Suprapubic skin (tissue), 4 donors: Measurements from ENCODE around the gene LDB2.
"Not testable (repeated sequence)": the region's sequence is repeated elsewhere in the genome, so short reads cannot be mapped to it uniquely, and the experiment has no call there.

Experiments used
- EP300 ChIP-seq: sonication (generic); formaldehyde crosslinking; IDR thresholded peaks from one replicate; pipeline ENCODE4 v1.6.1; 2017; ENCODE audit warnings: antibody characterized with exemption
- POLR2A ChIP-seq, 2 donors: fragments of 450-650 bp; IDR thresholded peaks; one replicate each; pipeline ENCODE4 v1.6.1; 2017; ENCODE audit warnings: antibody characterized with exemption in 2 of 2, mild to moderate bottlenecking in 2 of 2, moderate library complexity in 2 of 2
- POLR2AphosphoS5 ChIP-seq, 3 donors: sonication (generic); formaldehyde crosslinking; IDR thresholded peaks; one replicate each; pipeline ENCODE4 v1.6.1; 2017; ENCODE audit warnings: antibody characterized with exemption in 3 of 3
- TF ChIP-seq, protein P1 (sequence below), 2 donors: fragments of 200-600 bp in 1 of 2; fragments of 450-650 bp in 1 of 2; sonication (generic) in 1 of 2; IDR thresholded peaks; one replicate each; pipeline ENCODE4 v1.5.1; 2016 to 2019; ENCODE audit warnings: antibody characterized with exemption in 2 of 2, mild to moderate bottlenecking in 1 of 2, moderate library complexity in 1 of 2

DNA sequence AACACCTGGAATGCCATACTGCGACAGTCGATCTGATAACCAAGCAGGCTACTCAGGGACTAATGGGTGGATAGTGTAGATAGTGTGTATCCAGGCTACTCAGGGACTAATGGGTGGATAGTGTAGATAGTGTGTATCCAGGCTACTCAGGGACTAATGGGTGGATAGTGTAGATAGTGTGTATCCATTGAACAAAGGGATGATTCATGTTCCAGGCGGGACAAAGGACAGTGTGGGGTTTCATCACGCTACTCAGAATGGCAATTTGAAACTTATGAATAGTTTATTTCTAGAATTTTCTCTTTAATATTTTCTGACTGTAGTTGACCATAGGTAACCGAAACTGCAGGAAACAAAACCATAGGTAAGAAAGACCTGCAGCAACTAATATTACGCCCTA is 374.9 kb downstream of the LDB2 start:
- TF ChIP-seq, protein P1, sequence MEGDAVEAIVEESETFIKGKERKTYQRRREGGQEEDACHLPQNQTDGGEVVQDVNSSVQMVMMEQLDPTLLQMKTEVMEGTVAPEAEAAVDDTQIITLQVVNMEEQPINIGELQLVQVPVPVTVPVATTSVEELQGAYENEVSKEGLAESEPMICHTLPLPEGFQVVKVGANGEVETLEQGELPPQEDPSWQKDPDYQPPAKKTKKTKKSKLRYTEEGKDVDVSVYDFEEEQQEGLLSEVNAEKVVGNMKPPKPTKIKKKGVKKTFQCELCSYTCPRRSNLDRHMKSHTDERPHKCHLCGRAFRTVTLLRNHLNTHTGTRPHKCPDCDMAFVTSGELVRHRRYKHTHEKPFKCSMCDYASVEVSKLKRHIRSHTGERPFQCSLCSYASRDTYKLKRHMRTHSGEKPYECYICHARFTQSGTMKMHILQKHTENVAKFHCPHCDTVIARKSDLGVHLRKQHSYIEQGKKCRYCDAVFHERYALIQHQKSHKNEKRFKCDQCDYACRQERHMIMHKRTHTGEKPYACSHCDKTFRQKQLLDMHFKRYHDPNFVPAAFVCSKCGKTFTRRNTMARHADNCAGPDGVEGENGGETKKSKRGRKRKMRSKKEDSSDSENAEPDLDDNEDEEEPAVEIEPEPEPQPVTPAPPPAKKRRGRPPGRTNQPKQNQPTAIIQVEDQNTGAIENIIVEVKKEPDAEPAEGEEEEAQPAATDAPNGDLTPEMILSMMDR (IDR thresholded peaks at IDR 0.05) = not testable (repeated sequence)
- TF ChIP-seq POLR2A (IDR thresholded peaks at IDR 0.05); POLR2AphosphoS5 (IDR thresholded peaks at IDR 0.05); EP300: not testable (repeated sequence)
